ENCODE data around the gene RTL5. TPM values are rescaled to one million over a fixed set of nuclear protein-coding genes. Genes with fewer than 3 reads are reported as not detected.

RTL5 gene
- total RNA-seq, 1 donor from 2014 or later, result 0.10 TPM

- intact Hi-C loops (cut with micrococcal nuclease), result no loop called here
Observed at GRCh38 chrX:72079607-72080006, 52.1 kb downstream of the RTL5 start.

- intact Hi-C loops (cut with micrococcal nuclease), result no loop called here
Observed at GRCh38 chrX:72078411-72078810, 53.3 kb downstream of the RTL5 start.

Other genes starting within 250 kb of the RTL5 start
- 1.0 and 1.2 TPM in 2 replicates for gene NHSL2, start 221.1 kb downstream of the RTL5 start, total RNA-seq
- 13.0 and 14.3 TPM in 2 replicates for gene PIN4, start 49.8 kb upstream of the RTL5 start, total RNA-seq
- 6.5 and 7.1 TPM in 2 replicates for gene ERCC6L, start 107.1 kb upstream of the RTL5 start, total RNA-seq
- gene RPS4X, start 145.3 kb upstream of the RTL5 start, total RNA-seq, result 822 and 846 TPM in 2 replicates
- gene CITED1, start 174.0 kb upstream of the RTL5 start, total RNA-seq, result not detected in 2 replicates